ENCODE measurements around the gene FAM174B. TPM values are rescaled to one million over a fixed set of nuclear protein-coding genes. Genes with fewer than 3 reads are reported as not detected.

Gene FAM174B
- total and polyA plus RNA-seq, 10 of the 15 experiments (the other 5 are each of a cell fraction or from before 2014, with no cell fraction given) = 0.71 to 15.9 (median 4.2) TPM

GRCh38 chr15:92611995-92612745, 43.4 kb downstream of the FAM174B start (continued):
- TF ChIP-seq, protein P1, sequence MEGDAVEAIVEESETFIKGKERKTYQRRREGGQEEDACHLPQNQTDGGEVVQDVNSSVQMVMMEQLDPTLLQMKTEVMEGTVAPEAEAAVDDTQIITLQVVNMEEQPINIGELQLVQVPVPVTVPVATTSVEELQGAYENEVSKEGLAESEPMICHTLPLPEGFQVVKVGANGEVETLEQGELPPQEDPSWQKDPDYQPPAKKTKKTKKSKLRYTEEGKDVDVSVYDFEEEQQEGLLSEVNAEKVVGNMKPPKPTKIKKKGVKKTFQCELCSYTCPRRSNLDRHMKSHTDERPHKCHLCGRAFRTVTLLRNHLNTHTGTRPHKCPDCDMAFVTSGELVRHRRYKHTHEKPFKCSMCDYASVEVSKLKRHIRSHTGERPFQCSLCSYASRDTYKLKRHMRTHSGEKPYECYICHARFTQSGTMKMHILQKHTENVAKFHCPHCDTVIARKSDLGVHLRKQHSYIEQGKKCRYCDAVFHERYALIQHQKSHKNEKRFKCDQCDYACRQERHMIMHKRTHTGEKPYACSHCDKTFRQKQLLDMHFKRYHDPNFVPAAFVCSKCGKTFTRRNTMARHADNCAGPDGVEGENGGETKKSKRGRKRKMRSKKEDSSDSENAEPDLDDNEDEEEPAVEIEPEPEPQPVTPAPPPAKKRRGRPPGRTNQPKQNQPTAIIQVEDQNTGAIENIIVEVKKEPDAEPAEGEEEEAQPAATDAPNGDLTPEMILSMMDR (IDR thresholded peaks at IDR 0.05 in 2 of 3, conservative IDR thresholded peaks at IDR 0.05 in 1 of 3; ENCODE audit: control insufficient read depth in 2 of 3, extremely low read depth in 1 of 3, insufficient read depth in 1 of 3, low read depth in 3 of 3, low read length in 3 of 3) = peak; percentile 25 to 60 (median 36); a peak in 4 of 6 replicates
- TF ChIP-seq RAD21 (IDR thresholded peaks at IDR 0.05; ENCODE audit: insufficient read depth, low read depth, low read length) (peak; percentile 70), DPF2 (IDR thresholded peaks at IDR 0.05) (no peak), NR2C1 (IDR thresholded peaks at IDR 0.05) (no peak)

DNA sequence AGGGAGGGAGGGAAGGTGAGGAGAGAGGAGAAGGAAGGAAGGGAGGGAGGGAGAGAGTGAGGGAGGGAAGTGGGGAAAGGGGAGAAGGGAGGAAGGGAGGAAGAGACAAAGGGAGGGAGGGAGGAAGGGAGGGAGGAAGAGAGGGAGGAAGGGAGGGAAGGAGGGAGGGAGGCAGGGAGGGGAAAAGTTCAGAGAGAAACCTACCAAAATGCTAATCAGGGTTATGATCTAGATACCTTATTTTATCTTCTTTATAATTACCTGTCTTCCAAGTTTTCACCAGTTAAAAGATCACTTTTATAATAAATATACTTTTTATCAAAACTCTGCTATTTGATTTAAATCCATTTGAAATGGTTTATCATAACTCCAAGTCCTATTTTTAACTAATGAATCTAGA, 44.4 kb downstream of the FAM174B start:
- CTCF ChIA-PET = interaction anchor here (0.7 to 3.0 kb wide), 6 partner anchors 10 to 103 kb away, joined by 3 to 32 read pairs (median 6); no protein-coding TSS in a partner anchor
- Histone ChIP-seq H2AFZ (ENCODE audit: control insufficient read depth, low read depth, low read length) (no peak overlapping the region), H3K4me2 (ENCODE audit: control insufficient read depth, insufficient read depth) (no peak overlapping the region), H4K20me1 (ENCODE audit: control insufficient read depth, insufficient read depth) (no peaks in the 10 kb centered on the region), H3K79me2 (ENCODE audit: control insufficient read depth, insufficient read depth, low read length) (no peaks in the 10 kb centered on the region), H3K27ac (ENCODE audit: control insufficient read depth, insufficient read depth) (no peak overlapping the region), H3K9me3 (replicated peaks; ENCODE audit: control insufficient read depth, insufficient read depth, low read length) (no peaks in the 10 kb centered on the region), H3K4me3 (no peak overlapping the region), H3K36me3 (ENCODE audit: control insufficient read depth in 2 of 2, insufficient read depth in 2 of 2, low read length in 1 of 2) (no peaks in the 10 kb centered on the region), H3K27me3 (replicated peaks in 1 of 2; ENCODE audit: control insufficient read depth in 2 of 2, insufficient read depth in 2 of 2, low read length in 1 of 2) (no peaks in the 10 kb centered on the region), H3K9ac (ENCODE audit: control insufficient read depth, insufficient read depth, low read length) (no peak overlapping the region), H3K4me1 (ENCODE audit: control insufficient read depth, insufficient read depth, low read length) (no peaks in the 10 kb centered on the region)
- POLR2A ChIA-PET = no interaction called here
- ATAC-seq (no peak), FAIRE-seq (no peak), DNase-seq (ENCODE audit: low read depth, low spot score) (no peak)
- intact Hi-C loops (cut with micrococcal nuclease; ENCODE audit: unreplicated experiment) = no loop called here
- BruUV-seq (replicated peaks) = no TSS peak
- in situ Hi-C loops (cut with MboI) = no loop called here
- RAD21 ChIA-PET (ENCODE audit: unreplicated experiment) = interaction anchor here (1.8 kb wide), 1 partner anchor 89 kb away, joined by 6 read pairs; no protein-coding TSS in a partner anchor
- SMC1A ChIA-PET (ENCODE audit: uncharacterized antibody, unreplicated experiment) = interaction anchor here (0.6 to 2.6 kb wide), 3 partner anchors 74 to 104 kb away, joined by 3 to 21 read pairs (median 6); no protein-coding TSS in a partner anchor
- TF ChIP-seq CBX3 (IDR thresholded peaks at IDR 0.05; ENCODE audit: borderline replicate concordance, low read depth) (no peak), SMAD1 (IDR thresholded peaks at IDR 0.05; ENCODE audit: low read depth, partially characterized antibody) (no peak), EP300 (IDR thresholded peaks at IDR 0.05; ENCODE audit: borderline replicate concordance in 1 of 2, control insufficient read depth in 1 of 2, low read depth in 2 of 2, low read length in 2 of 2) (no peak), MYC (IDR thresholded peaks at IDR 0.05; ENCODE audit: insufficient read depth, insufficient read length, insufficient replicate concordance, low read length, severe bottlenecking) (no peak), NFXL1 (IDR thresholded peaks at IDR 0.05; ENCODE audit: borderline replicate concordance) (no peak), SREBF1 (IDR thresholded peaks at IDR 0.05; ENCODE audit: low read length) (no peak), PBX3 (IDR thresholded peaks at IDR 0.05; ENCODE audit: insufficient replicate concordance, low read depth, low read length) (no peak), LARP7 (IDR thresholded peaks at IDR 0.05) (no peak)
- TF ChIP-seq, protein P2, sequence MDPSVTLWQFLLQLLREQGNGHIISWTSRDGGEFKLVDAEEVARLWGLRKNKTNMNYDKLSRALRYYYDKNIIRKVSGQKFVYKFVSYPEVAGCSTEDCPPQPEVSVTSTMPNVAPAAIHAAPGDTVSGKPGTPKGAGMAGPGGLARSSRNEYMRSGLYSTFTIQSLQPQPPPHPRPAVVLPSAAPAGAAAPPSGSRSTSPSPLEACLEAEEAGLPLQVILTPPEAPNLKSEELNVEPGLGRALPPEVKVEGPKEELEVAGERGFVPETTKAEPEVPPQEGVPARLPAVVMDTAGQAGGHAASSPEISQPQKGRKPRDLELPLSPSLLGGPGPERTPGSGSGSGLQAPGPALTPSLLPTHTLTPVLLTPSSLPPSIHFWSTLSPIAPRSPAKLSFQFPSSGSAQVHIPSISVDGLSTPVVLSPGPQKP (IDR thresholded peaks at IDR 0.05; ENCODE audit: low read depth, low read length) = no peak
- TF ChIP-seq, protein P3, sequence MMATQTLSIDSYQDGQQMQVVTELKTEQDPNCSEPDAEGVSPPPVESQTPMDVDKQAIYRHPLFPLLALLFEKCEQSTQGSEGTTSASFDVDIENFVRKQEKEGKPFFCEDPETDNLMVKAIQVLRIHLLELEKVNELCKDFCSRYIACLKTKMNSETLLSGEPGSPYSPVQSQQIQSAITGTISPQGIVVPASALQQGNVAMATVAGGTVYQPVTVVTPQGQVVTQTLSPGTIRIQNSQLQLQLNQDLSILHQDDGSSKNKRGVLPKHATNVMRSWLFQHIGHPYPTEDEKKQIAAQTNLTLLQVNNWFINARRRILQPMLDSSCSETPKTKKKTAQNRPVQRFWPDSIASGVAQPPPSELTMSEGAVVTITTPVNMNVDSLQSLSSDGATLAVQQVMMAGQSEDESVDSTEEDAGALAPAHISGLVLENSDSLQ (IDR thresholded peaks at IDR 0.05) = no peak
- TF ChIP-seq, protein P4, sequence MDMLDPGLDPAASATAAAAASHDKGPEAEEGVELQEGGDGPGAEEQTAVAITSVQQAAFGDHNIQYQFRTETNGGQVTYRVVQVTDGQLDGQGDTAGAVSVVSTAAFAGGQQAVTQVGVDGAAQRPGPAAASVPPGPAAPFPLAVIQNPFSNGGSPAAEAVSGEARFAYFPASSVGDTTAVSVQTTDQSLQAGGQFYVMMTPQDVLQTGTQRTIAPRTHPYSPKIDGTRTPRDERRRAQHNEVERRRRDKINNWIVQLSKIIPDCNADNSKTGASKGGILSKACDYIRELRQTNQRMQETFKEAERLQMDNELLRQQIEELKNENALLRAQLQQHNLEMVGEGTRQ (IDR thresholded peaks at IDR 0.05; ENCODE audit: borderline replicate concordance, low read depth, low read length) = no peak
